ENCODE data around the gene COX20. TPM values are rescaled to one million over a fixed set of nuclear protein-coding genes. Genes with fewer than 3 reads are reported as not detected.
A peak's percentile ranks its signal among the peaks of the same experiment; 100 is the strongest.

The COX20 gene
- total and polyA plus RNA-seq, 2 of the 13 experiments (the other 11 are each of a cell fraction or from before 2014, with no cell fraction given) = 34.4 to 95.8 TPM

- TF ChIP-seq ZBTB8A (CRISPR knock-in tag; IDR thresholded peaks at IDR 0.05; ENCODE audit: borderline replicate concordance, low read depth) = no peak
- TF ChIP-seq MIER3 (CRISPR knock-in tag; IDR thresholded peaks at IDR 0.05; ENCODE audit: borderline replicate concordance) = peak; percentile 67
- peak; percentile 30; the same call in 1 of the 2 replicates for TF ChIP-seq TFAP4 (IDR thresholded peaks at IDR 0.05; ENCODE audit: borderline replicate concordance, low read depth)
- peak; percentile 91 for TF ChIP-seq HDAC1 (CRISPR knock-in tag; IDR thresholded peaks at IDR 0.05)
- peak; percentile 25; the same call in 1 of the 2 replicates for TF ChIP-seq ZNF280D (CRISPR knock-in tag; IDR thresholded peaks at IDR 0.05)
- no peak for TF ChIP-seq NFE2L2 (IDR thresholded peaks at IDR 0.05; ENCODE audit: low read length)
- TF ChIP-seq RNF219 (CRISPR knock-in tag; IDR thresholded peaks at IDR 0.05) = no peak
- TF ChIP-seq ZNF513 (CRISPR knock-in tag; conservative IDR thresholded peaks at IDR 0.05) = no peak
- TF ChIP-seq ZNF263 (CRISPR knock-in tag; IDR thresholded peaks at IDR 0.05) = peak; percentile 86
- TF ChIP-seq ZNF672 (CRISPR knock-in tag; IDR thresholded peaks at IDR 0.05) = no peak
- no peak for TF ChIP-seq MTERF4 (CRISPR knock-in tag; IDR thresholded peaks at IDR 0.05)
- peak; percentile 64; the same call in 1 of the 2 replicates for TF ChIP-seq ZNF337 (CRISPR knock-in tag; IDR thresholded peaks at IDR 0.05; ENCODE audit: borderline replicate concordance, low read depth)
- peak; percentile 99 for TF ChIP-seq GMEB1 (CRISPR knock-in tag; IDR thresholded peaks at IDR 0.05; ENCODE audit: borderline replicate concordance)
- TF ChIP-seq SNAI1 (CRISPR knock-in tag; IDR thresholded peaks at IDR 0.05; ENCODE audit: borderline replicate concordance) = peak; percentile 13; the same call in 1 of the 2 replicates
These were observed 29.0 kb downstream of the COX20 start, which contains the start of gene HNRNPU (continued) for GRCh38 chr1:244864253-244865027.

All from HepG2 (cell line).